Measurements from ENCODE around the gene VPS13C. TPM values are rescaled to one million over a fixed set of nuclear protein-coding genes. Genes with fewer than 3 reads are reported as not detected.

The VPS13C gene
- total RNA-seq, 1 donor from 2014 or later: 87.1 TPM

DNA sequence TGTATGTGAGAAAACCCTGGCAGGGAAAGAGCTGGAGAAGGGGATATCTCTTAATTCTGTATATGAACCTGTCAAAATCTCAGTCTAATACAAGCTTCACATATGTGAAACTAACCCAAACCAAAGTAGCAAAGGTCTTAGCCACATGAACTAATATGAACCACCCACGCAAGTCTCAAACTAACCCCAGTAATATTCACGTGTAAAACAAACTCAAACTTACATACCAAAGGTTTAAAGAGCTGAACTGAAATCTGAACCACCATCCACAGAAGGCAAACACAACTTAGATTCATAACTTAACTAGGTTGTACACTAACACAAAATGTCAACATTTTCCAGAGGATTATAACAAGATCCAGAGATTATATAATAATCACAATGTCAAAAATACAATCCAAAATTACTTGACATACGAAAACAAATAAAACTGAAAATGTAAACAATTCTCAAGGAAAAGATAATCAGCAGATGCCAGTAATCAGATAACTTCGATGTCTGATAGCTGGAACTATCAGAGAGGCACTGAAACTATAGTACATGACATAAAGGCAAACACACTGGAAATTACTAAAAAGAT, 64.1 kb downstream of the VPS13C start:
- Histone ChIP-seq H3K27ac (no peak overlapping the region), H3K4me1 (no peaks in the 10 kb centered on the region), H3K9me3 (no peaks in the 10 kb centered on the region), H3K36me3 (peaks cover 15% of the 10 kb centered on the region), H3K27me3 (no peaks in the 10 kb centered on the region), H3K4me3 (no peak overlapping the region)
- intact Hi-C loops (cut with DNase I): no loop called here
- TF ChIP-seq, protein P1, sequence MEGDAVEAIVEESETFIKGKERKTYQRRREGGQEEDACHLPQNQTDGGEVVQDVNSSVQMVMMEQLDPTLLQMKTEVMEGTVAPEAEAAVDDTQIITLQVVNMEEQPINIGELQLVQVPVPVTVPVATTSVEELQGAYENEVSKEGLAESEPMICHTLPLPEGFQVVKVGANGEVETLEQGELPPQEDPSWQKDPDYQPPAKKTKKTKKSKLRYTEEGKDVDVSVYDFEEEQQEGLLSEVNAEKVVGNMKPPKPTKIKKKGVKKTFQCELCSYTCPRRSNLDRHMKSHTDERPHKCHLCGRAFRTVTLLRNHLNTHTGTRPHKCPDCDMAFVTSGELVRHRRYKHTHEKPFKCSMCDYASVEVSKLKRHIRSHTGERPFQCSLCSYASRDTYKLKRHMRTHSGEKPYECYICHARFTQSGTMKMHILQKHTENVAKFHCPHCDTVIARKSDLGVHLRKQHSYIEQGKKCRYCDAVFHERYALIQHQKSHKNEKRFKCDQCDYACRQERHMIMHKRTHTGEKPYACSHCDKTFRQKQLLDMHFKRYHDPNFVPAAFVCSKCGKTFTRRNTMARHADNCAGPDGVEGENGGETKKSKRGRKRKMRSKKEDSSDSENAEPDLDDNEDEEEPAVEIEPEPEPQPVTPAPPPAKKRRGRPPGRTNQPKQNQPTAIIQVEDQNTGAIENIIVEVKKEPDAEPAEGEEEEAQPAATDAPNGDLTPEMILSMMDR (IDR thresholded peaks at IDR 0.05): no peak
- DNase-seq (no peak), ATAC-seq (no peak)

DNA sequence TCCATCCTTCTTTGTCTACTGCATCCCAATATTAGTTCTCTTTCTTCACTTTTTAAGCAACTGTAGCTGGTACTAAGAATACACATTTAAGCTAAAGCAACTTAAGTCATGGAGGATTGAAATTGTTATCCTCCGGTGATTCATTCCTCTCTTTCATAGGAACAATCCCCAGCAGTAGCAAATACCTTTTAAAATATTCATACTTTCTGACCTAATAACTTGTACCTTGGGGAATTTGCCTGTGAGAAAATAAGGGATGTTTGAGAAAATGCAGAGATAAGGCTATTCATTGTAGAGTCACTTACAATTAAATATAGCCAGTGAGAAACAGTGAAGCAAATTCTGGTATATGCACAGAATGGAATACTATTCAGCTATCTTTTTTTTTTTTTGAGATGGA, 66.0 kb downstream of the VPS13C start:
- no peaks in the 10 kb centered on the region for H3K27me3 ChIP-seq

DNA sequence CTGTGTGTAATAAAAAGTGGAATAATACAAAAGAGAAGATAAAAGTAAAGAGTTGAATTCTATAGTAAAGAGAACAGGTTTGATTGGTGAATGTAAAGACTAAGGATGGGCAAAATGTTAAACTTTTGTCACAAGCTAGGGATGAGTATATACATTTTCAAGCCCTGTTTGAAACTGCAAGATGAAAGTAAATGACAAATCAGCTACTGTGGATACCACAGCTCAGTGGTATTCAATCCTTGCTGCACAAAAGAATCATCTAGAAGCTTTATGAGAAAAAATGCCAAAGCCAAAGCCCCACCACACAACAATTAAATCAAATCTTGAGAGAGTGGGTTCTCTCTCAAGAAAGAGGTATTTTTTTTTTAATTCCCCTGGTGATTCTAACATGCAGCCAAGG, 67.7 kb downstream of the VPS13C start:
- ATAC-seq: no peak
- intact Hi-C loops (cut with DNase I): no loop called here

More for the DNA sequence above, 66.0 kb downstream of the VPS13C start:
- no peaks in the 10 kb centered on the region for H3K9me3 ChIP-seq
- no peak overlapping the region for H3K4me3 ChIP-seq
- no peak for DNase-seq
- TF ChIP-seq, protein P1 (IDR thresholded peaks at IDR 0.05): no peak
- H3K4me1 ChIP-seq: no peaks in the 10 kb centered on the region
- ATAC-seq: no peak
- H3K36me3 ChIP-seq: peaks cover 28% of the 10 kb centered on the region
- no peak overlapping the region for H3K27ac ChIP-seq
- intact Hi-C loops (cut with DNase I): no loop called here

DNA sequence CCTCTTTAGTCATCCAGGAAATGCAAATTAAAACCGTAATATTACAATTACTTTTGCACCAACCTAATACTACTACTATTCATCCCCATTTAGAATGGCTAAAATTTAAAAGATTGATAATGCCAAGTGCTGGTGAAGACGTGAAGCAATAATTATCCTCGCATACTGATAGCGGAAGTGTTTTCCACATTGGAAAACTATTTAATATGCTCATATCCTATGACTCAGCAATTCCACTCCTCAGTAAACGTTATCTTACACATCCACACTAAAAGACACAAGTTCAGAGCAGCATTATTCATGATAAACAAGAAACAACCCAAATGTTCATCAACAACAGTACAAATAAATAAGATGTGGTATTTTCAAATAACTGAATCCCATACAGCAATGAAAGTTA, 70.6 kb downstream of the VPS13C start:
- Histone ChIP-seq H3K27ac (no peak overlapping the region), H3K36me3 (peaks cover 29% of the 10 kb centered on the region), H3K4me3 (no peak overlapping the region), H3K27me3 (no peaks in the 10 kb centered on the region), H3K9me3 (no peaks in the 10 kb centered on the region), H3K4me1 (no peaks in the 10 kb centered on the region)
- TF ChIP-seq, protein P1 (IDR thresholded peaks at IDR 0.05): no peak
- intact Hi-C loops (cut with DNase I): no loop called here
- ATAC-seq (no peak), DNase-seq (no peak)

More for the DNA sequence above, 67.7 kb downstream of the VPS13C start:
- Histone ChIP-seq H3K9me3 (no peaks in the 10 kb centered on the region), H3K4me3 (no peak overlapping the region), H3K27ac (no peak overlapping the region), H3K4me1 (no peaks in the 10 kb centered on the region), H3K36me3 (peaks cover 28% of the 10 kb centered on the region), H3K27me3 (no peaks in the 10 kb centered on the region)
- DNase-seq: no peak
- TF ChIP-seq, protein P1 (IDR thresholded peaks at IDR 0.05): no peak

DNA sequence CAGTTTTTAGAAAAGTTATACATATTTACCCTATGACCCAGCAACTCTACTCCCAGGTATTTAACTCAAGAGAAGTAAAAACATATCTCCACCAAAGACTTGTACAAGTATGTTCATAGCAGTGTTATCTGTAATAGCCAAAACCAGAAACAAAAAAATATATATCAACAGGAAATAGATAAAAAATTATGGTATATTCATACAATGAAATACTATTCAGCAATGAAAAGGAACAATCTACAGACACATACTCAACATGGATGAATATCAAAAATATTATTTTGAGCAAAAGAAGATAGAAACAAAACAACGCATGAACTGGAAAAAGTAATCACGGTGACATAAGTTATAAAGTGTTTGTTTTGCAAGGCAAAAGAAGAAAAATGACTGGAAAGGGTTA, 72.4 kb downstream of the VPS13C start:
- peaks cover 46% of the 10 kb centered on the region for H3K36me3 ChIP-seq
- no peak for ATAC-seq
- H3K27ac ChIP-seq: no peak overlapping the region
- DNase-seq: no peak
- intact Hi-C loops (cut with DNase I): no loop called here
- H3K4me3 ChIP-seq: no peak overlapping the region
- TF ChIP-seq, protein P1 (IDR thresholded peaks at IDR 0.05): no peak
- no peaks in the 10 kb centered on the region for H3K9me3 ChIP-seq
- H3K27me3 ChIP-seq: no peaks in the 10 kb centered on the region
- H3K4me1 ChIP-seq: no peaks in the 10 kb centered on the region

DNA sequence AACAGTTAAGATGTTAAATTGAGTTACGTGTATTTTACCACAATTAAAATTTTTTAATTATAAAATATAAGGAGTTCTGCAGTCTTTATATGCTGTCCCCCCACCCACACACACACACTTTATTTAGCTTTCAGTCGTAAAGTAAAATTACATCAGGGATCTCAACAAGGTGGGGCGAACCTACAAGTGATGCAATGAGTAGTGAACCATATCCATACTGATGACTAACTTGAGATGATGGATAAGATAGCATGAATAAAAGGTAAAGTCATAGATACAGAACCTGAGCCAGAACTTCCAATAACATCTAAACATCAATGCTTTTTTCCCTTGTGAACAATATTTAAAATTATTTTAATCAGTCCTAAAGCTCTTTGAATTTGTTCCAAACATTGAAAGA, 77.2 kb downstream of the VPS13C start:
- intact Hi-C loops (cut with DNase I): no loop called here
- Histone ChIP-seq H3K4me1 (no peaks in the 10 kb centered on the region), H3K9me3 (no peaks in the 10 kb centered on the region), H3K4me3 (no peak overlapping the region), H3K27me3 (no peaks in the 10 kb centered on the region), H3K27ac (no peak overlapping the region), H3K36me3 (peaks cover 70% of the 10 kb centered on the region)
- TF ChIP-seq, protein P1 (IDR thresholded peaks at IDR 0.05): no peak
- DNase-seq (no peak), ATAC-seq (no peak)
